Spleen (tissue), 11 donors: Measurements from ENCODE around the gene KRTAP6-3. TPM values are rescaled to one million over a fixed set of nuclear protein-coding genes. Genes with fewer than 3 reads are reported as not detected.

Experiments used
- DNase-seq: peaks from one replicate; pipeline ENCODE4 v3.0.0-alpha.2; 2020
- H3K27ac ChIP-seq, 8 donors: fragments of 200-600 bp; sonication (generic) in 7 of 8; 1 replicate in 4 of 8; 2 replicates in 4 of 8; pipeline versions ENCODE4 v1.5.0 to v1.8.0; 2016 to 2021; ENCODE audit warnings: inconsistent platforms in 4 of 8, mild to moderate bottlenecking in 4 of 8, moderate library complexity in 1 of 8
- H3K27me3 ChIP-seq, 7 donors: fragments of 200-600 bp; sonication (generic) in 6 of 7; replicated peaks in 1 of 7; 1 replicate in 4 of 7; 2 replicates in 3 of 7; pipeline versions ENCODE4 v1.5.0 to v1.8.0; 2016 to 2021; ENCODE audit warnings: inconsistent platforms in 3 of 7, mild to moderate bottlenecking in 1 of 7
- H3K36me3 ChIP-seq, 6 donors: fragments of 200-600 bp; sonication (generic) in 5 of 6; 1 replicate in 4 of 6; 2 replicates in 2 of 6; pipeline versions ENCODE4 v1.5.0 to v1.8.0; 2016 to 2021; ENCODE audit warnings: inconsistent platforms in 2 of 6
- H3K4me1 ChIP-seq, 6 donors: fragments of 200-600 bp; sonication (generic) in 5 of 6; 1 replicate in 3 of 6; 2 replicates in 3 of 6; pipeline versions ENCODE4 v1.5.0 to v1.8.0; 2016 to 2021; ENCODE audit warnings: inconsistent platforms in 3 of 6
- H3K4me3 ChIP-seq, 8 donors: fragments of 200-600 bp; sonication (generic) in 7 of 8; 1 replicate in 4 of 8; 2 replicates in 4 of 8; pipeline versions ENCODE4 v1.5.0 to v1.8.0; 2016 to 2021; ENCODE audit warnings: inconsistent platforms in 4 of 8, mild to moderate bottlenecking in 4 of 8, moderate library complexity in 2 of 8
- H3K9me3 ChIP-seq, 8 donors: fragments of 200-600 bp; sonication (generic) in 7 of 8; 1 replicate in 4 of 8; 2 replicates in 4 of 8; pipeline versions ENCODE4 v1.5.0 to v1.8.0; 2016 to 2021; ENCODE audit warnings: inconsistent platforms in 4 of 8
- POLR2A ChIP-seq, 3 donors: fragments of 450-650 bp; IDR thresholded peaks; one replicate each; pipeline ENCODE4 v1.5.1; 2017; ENCODE audit warnings: antibody characterized with exemption in 3 of 3, mild to moderate bottlenecking in 1 of 3
- POLR2AphosphoS5 ChIP-seq, 3 donors: sonication (generic); formaldehyde crosslinking; IDR thresholded peaks; one replicate each; pipeline ENCODE4 v1.5.1; 2017; ENCODE audit warnings: antibody characterized with exemption in 3 of 3
- WGBS, 5 donors: extraction: QIAGEN DNeasy Blood & Tissue Kit in 3 of 5; methylation state at CpG; one replicate each; pipeline versions ENCODE4 v1.1.5 to v1.1.7; 2013 to 2018; 5-methylcytosine and 5-hydroxymethylcytosine counted together
- intact Hi-C: fragments of 100-400 bp; cut with DNase I; formaldehyde crosslinking; loops from one replicate; pipeline ENCODE4 v1.15.0; 2023; ENCODE audit warnings: low total_unique reads
- polyA plus RNA-seq, 3 donors: library from polyadenylated mRNA; stranded (reverse); fragments of 200-250 nt; gene quantifications; one replicate each; pipeline ENCODE4 v1.2.1, GENCODE V29; 2013
- total RNA-seq, 7 donors: library from RNA; depleted of rRNA in 3 of 7; stranded (reverse); fragments of >200 nt in 3 of 7; fragmentation: NEBNext Ultra II Directional in 4 of 7; extraction: Animal tissue kit (Norgen Biotek cat#: 25700) in 4 of 7; gene quantifications; one replicate each; pipeline versions ENCODE4 v1.1.0 to v1.2.1, GENCODE V29; 2016 to 2021
- TF ChIP-seq, protein P1 (sequence below), 11 experiments: fragments of 200-600 bp in 7 of 11; fragments of 450-650 bp in 4 of 11; sonication (generic) in 4 of 11; IDR thresholded peaks in 8 of 11; conservative IDR thresholded peaks in 3 of 11; 1 replicate in 7 of 11; 2 replicates in 4 of 11; pipeline versions ENCODE4 v1.4.0 to v1.8.0; 2016 to 2021; ENCODE audit warnings: antibody characterized with exemption in 11 of 11, inconsistent platforms in 4 of 11, mild to moderate bottlenecking in 1 of 11
- donor health status: healthy with polysubstance abuse.
- donor health status: DM: no; HTN: no; CAD: no; lungs with moderate emphysema.
- donor health status: DM: no; HTN: no; CAD: no.
- donor health status: Bipolar disorder and iron deficiency.
- donor health status: healthy.
- donor health status: DM: no; HTN: no; CAD: no.
- donor health status: DM: yes; HTN: yes; CAD: no.

Gene KRTAP6-3
- total and polyA plus RNA-seq, 10 donors: not detected

DNA sequence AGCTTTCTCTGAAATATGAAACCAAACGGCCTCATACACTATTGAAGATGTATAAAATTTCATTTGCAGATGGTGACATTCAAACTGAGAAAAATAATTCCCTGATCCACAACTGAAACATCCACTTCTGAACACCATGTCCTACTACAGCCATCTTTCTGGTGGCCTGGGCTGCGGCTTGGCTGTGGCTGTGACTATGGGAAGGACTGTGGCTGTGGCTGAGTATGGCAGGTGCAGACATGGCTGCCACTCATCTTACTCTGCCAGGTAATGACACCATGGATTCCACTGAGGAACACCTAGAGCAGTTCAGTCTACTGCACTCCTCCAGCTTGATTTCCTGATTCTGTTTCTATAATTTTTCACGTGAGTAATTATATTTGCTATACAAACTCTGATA lies 28.3 kb downstream of the KRTAP6-3 start, which contains the start of gene KRTAP20-4:
TSS of gene KRTAP20-4 (plus strand) at position 106 of the 400 bp plus-strand sequence.
- TF ChIP-seq POLR2A (IDR thresholded peaks at IDR 0.05) (no peak), POLR2AphosphoS5 (IDR thresholded peaks at IDR 0.05) (no peak)
- TF ChIP-seq, protein P1, sequence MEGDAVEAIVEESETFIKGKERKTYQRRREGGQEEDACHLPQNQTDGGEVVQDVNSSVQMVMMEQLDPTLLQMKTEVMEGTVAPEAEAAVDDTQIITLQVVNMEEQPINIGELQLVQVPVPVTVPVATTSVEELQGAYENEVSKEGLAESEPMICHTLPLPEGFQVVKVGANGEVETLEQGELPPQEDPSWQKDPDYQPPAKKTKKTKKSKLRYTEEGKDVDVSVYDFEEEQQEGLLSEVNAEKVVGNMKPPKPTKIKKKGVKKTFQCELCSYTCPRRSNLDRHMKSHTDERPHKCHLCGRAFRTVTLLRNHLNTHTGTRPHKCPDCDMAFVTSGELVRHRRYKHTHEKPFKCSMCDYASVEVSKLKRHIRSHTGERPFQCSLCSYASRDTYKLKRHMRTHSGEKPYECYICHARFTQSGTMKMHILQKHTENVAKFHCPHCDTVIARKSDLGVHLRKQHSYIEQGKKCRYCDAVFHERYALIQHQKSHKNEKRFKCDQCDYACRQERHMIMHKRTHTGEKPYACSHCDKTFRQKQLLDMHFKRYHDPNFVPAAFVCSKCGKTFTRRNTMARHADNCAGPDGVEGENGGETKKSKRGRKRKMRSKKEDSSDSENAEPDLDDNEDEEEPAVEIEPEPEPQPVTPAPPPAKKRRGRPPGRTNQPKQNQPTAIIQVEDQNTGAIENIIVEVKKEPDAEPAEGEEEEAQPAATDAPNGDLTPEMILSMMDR (IDR thresholded peaks at IDR 0.05 in 8 of 11, conservative IDR thresholded peaks at IDR 0.05 in 3 of 11): no peak
- Histone ChIP-seq H3K9me3 (peaks cover 0 to 24% (median 7%) of the 10 kb centered on the region in 8 donors), H3K27me3 (no peaks in the 10 kb centered on the region), H3K4me3 (no peak within 1 kb of the TSS), H3K27ac (no peak within 1 kb of the TSS), H3K4me1 (no peaks in the 10 kb centered on the region), H3K36me3 (no peaks in the 10 kb centered on the region)
- intact Hi-C loops: no loop called here
- 69 to 91% (median 87%) methylated on average over 3 of the region's 3 CpGs for WGBS, 5 donors
- no peak for DNase-seq

DNA sequence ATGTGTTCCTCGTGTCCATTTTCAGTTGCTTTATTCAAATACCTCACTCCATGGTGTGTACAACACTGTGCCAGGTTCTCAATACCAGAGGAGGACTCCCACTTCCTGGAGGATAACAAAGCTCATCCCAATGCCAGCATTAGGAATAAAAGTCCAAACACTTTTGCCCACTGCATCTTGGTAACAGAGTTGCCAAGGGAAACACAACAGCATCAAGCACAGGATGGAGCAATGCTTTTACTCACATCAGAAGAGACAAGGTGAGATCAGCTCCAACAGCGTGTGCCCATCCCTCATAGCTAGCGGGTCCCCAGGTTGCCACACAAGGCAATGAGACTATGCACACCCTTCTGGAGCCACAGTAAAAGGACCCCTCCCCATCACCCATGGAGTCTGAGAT lies 31.1 kb downstream of the KRTAP6-3 start:
- intact Hi-C loops: no loop called here
- peaks cover 0 to 32% (median 10%) of the 10 kb centered on the region in 8 donors for H3K9me3 ChIP-seq
- H3K4me3 ChIP-seq: no peak overlapping the region
- H3K27ac ChIP-seq: no peak overlapping the region
- no peak for TF ChIP-seq POLR2AphosphoS5 (IDR thresholded peaks at IDR 0.05)
- TF ChIP-seq, protein P1 (IDR thresholded peaks at IDR 0.05 in 8 of 11, conservative IDR thresholded peaks at IDR 0.05 in 3 of 11): no peak
- no peak for TF ChIP-seq POLR2A (IDR thresholded peaks at IDR 0.05)
- no peak for DNase-seq
- 73 to 93% (median 87%) methylated on average over 3 of the region's 3 CpGs for WGBS, 5 donors
- no peaks in the 10 kb centered on the region for H3K27me3 ChIP-seq
- no peaks in the 10 kb centered on the region for H3K4me1 ChIP-seq
- no peaks in the 10 kb centered on the region for H3K36me3 ChIP-seq

DNA sequence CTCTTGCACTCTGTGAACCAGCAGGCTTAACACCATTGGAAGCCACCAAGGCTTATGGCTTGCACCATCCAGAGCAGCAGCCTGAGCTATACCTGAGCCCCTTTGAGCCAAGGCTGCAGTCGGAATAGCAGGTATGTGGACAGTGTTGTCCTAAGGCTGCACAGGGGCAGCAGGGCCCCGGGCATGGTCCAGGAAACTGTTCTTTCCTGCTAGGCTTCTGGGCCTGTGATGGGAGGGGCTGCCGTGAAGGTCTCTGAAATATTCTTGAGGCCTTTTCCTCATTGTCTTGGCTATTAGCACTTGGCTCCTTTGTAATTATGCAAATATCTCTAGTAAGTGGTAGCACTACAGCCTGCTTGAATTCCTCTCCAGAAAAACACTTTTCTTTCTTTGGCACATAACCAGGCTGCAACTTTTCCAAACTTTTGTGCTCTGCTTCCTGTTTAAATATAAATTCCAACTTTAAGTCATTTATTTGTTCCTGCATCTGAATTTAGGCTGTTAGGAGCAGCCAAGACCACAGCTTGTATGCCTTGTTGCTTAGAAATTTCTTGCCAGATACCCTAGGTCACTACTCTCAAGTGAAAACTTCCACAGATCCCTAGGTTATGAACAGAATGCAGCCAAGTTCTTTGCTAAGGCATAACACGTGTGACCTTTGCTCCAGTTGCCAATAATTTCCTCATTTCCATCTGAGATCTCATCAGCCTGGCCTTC lies 33.4 kb downstream of the KRTAP6-3 start:
- H3K27me3 ChIP-seq: no peaks in the 10 kb centered on the region
- WGBS, 5 donors: 42 to 77% (median 62%) methylated on average over 3 to 4 of the region's 4 CpGs
- intact Hi-C loops: no loop called here
- H3K9me3 ChIP-seq: peaks cover 0 to 36% (median 10%) of the 10 kb centered on the region in 8 donors
- H3K36me3 ChIP-seq: no peaks in the 10 kb centered on the region
- no peak for DNase-seq
- H3K27ac ChIP-seq: no peak overlapping the region
- H3K4me1 ChIP-seq: no peaks in the 10 kb centered on the region
- no peak for TF ChIP-seq POLR2AphosphoS5 (IDR thresholded peaks at IDR 0.05)
- TF ChIP-seq POLR2A (IDR thresholded peaks at IDR 0.05): no peak
- TF ChIP-seq, protein P1 (IDR thresholded peaks at IDR 0.05 in 8 of 11, conservative IDR thresholded peaks at IDR 0.05 in 3 of 11): no peak
- H3K4me3 ChIP-seq: no peak overlapping the region

DNA sequence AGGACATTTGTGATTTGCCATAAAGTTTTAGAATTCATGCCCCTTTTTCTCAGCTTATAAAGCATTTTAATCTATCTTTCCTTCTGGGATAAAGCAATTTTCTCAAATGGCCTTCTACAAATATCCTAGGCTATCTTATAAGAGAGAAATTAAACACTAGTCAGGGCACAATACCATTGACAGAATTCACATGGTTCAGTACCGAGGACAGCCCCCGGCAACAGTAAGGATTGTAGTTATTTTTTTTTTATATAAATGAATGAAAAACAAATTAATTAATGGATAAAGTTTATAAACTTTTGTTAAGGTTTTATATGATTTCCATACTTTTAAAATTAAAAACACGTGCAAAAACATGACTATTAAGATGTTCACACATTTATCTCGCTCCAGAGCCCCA lies 35.9 kb downstream of the KRTAP6-3 start:
- Histone ChIP-seq H3K36me3 (no peaks in the 10 kb centered on the region), H3K27ac (no peak overlapping the region), H3K4me3 (no peak overlapping the region), H3K4me1 (no peaks in the 10 kb centered on the region), H3K9me3 (peaks cover 0 to 40% (median 10%) of the 10 kb centered on the region in 8 donors), H3K27me3 (no peaks in the 10 kb centered on the region)
- DNase-seq: no peak
- 74 to 87% (median 83%) methylated on average over 4 of the region's 4 CpGs for WGBS, 5 donors
- no peak for TF ChIP-seq POLR2AphosphoS5 (IDR thresholded peaks at IDR 0.05)
- no peak for TF ChIP-seq POLR2A (IDR thresholded peaks at IDR 0.05)
- TF ChIP-seq, protein P1 (IDR thresholded peaks at IDR 0.05 in 8 of 11, conservative IDR thresholded peaks at IDR 0.05 in 3 of 11): no peak
- intact Hi-C loops: no loop called here
